HEK293 (cell line): ENCODE results near the gene RNF224.

ENCODE experiments used
- BCL11A ChIP-seq: fragments of 450-650 bp; formaldehyde crosslinking; IDR thresholded peaks from 2 replicates; pipeline ENCODE4 v1.5.1; 2016; ENCODE audit warnings: low read depth, missing biosample characterization, missing genetic modification characterization
- GLI2 ChIP-seq: fragments of 450-650 bp; formaldehyde crosslinking; IDR thresholded peaks from 2 replicates; pipeline ENCODE4; 2017; ENCODE audit warnings: missing biosample characterization, missing genetic modification characterization, low read depth, borderline replicate concordance
- GLIS1 ChIP-seq: fragments of 450-650 bp; formaldehyde crosslinking; IDR thresholded peaks from 2 replicates; pipeline ENCODE4 v1.5.1; 2016; ENCODE audit warnings: missing biosample characterization, missing genetic modification characterization
- HOXC10 ChIP-seq: sonication (generic); formaldehyde crosslinking; IDR thresholded peaks from 2 replicates; pipeline ENCODE4 v1.8.1; 2023; ENCODE audit warnings: mild to moderate bottlenecking, missing genetic modification reagents
- KLF7 ChIP-seq: fragments of 450-650 bp; formaldehyde crosslinking; IDR thresholded peaks from 2 replicates; pipeline ENCODE4 v1.5.1; 2016; ENCODE audit warnings: missing biosample characterization, missing genetic modification characterization, borderline replicate concordance
- OVOL3 ChIP-seq: fragments of 450-650 bp; formaldehyde crosslinking; IDR thresholded peaks from 2 replicates; pipeline ENCODE4 v1.5.1; 2016; ENCODE audit warnings: missing biosample characterization, missing genetic modification characterization
- RBAK ChIP-seq: fragments of 450-650 bp; formaldehyde crosslinking; IDR thresholded peaks from 2 replicates; pipeline ENCODE4 v1.5.1; 2016; ENCODE audit warnings: missing biosample characterization, missing genetic modification characterization
- SCRT2 ChIP-seq: fragments of 450-650 bp; formaldehyde crosslinking; IDR thresholded peaks from 2 replicates; pipeline ENCODE4 v1.5.1; 2016; ENCODE audit warnings: missing biosample characterization, missing genetic modification characterization
- TCF7L2 ChIP-seq: IDR thresholded peaks from 2 replicates; pipeline ENCODE4 v1.6.1; 2011; ENCODE audit warnings: low read depth, mild to moderate bottlenecking, inconsistent platforms, low read length, moderate library complexity, borderline replicate concordance
- WT1 ChIP-seq: fragments of 450-650 bp; formaldehyde crosslinking; IDR thresholded peaks from 2 replicates; pipeline ENCODE4 v1.5.1; 2016; ENCODE audit warnings: missing biosample characterization, missing genetic modification characterization
- ZBTB49 ChIP-seq: fragments of 450-650 bp; formaldehyde crosslinking; IDR thresholded peaks from 2 replicates; pipeline ENCODE4 v1.5.1; 2016; ENCODE audit warnings: missing biosample characterization, missing genetic modification characterization, low read depth
- ZFP37 ChIP-seq: fragments of 450-650 bp; formaldehyde crosslinking; IDR thresholded peaks from 2 replicates; pipeline ENCODE4 v1.5.1; 2016; ENCODE audit warnings: missing biosample characterization, missing genetic modification characterization
- ZFP41 ChIP-seq: fragments of 450-650 bp; formaldehyde crosslinking; IDR thresholded peaks from 2 replicates; pipeline ENCODE4 v1.5.1; 2016; ENCODE audit warnings: missing biosample characterization, missing genetic modification characterization, borderline replicate concordance
- ZNF146 ChIP-seq: fragments of 450-650 bp; formaldehyde crosslinking; IDR thresholded peaks from 2 replicates; pipeline ENCODE4 v1.5.1; 2016; ENCODE audit warnings: missing biosample characterization, missing genetic modification characterization
- ZNF16 ChIP-seq: fragments of 450-650 bp; formaldehyde crosslinking; IDR thresholded peaks from 2 replicates; pipeline ENCODE4 v1.5.1; 2016; ENCODE audit warnings: low read depth, missing biosample characterization, missing genetic modification characterization
- ZNF169 ChIP-seq: fragments of 450-650 bp; formaldehyde crosslinking; IDR thresholded peaks from 2 replicates; pipeline ENCODE4 v1.5.1; 2016; ENCODE audit warnings: missing biosample characterization, missing genetic modification characterization
- ZNF174 ChIP-seq: fragments of 450-650 bp; formaldehyde crosslinking; IDR thresholded peaks from 2 replicates; pipeline ENCODE4 v1.5.0; 2017; ENCODE audit warnings: missing biosample characterization, mild to moderate bottlenecking, missing genetic modification characterization
- ZNF280C ChIP-seq: fragments of 450-650 bp; formaldehyde crosslinking; IDR thresholded peaks from 2 replicates; pipeline ENCODE4 v1.5.1; 2016; ENCODE audit warnings: missing biosample characterization, missing genetic modification characterization
- ZNF292 ChIP-seq: fragments of 450-650 bp; formaldehyde crosslinking; IDR thresholded peaks from 2 replicates; pipeline ENCODE4 v1.5.1; 2016; ENCODE audit warnings: low read depth, missing biosample characterization, missing genetic modification characterization, borderline replicate concordance
- ZNF423 ChIP-seq: fragments of 450-650 bp; formaldehyde crosslinking; IDR thresholded peaks from 2 replicates; pipeline ENCODE4 v1.5.1; 2016; ENCODE audit warnings: missing biosample characterization, missing genetic modification characterization
- ZNF426 ChIP-seq: fragments of 450-650 bp; formaldehyde crosslinking; IDR thresholded peaks from 2 replicates; pipeline ENCODE4 v1.5.1; 2017; ENCODE audit warnings: missing biosample characterization, missing genetic modification characterization, mild to moderate bottlenecking, inconsistent platforms, moderate library complexity
- ZNF513 ChIP-seq: fragments of 450-650 bp; IDR thresholded peaks from 2 replicates; pipeline ENCODE4 v1.5.1; 2018; ENCODE audit warnings: missing biosample characterization, missing genetic modification characterization
- ZNF514 ChIP-seq: fragments of 450-650 bp; formaldehyde crosslinking; IDR thresholded peaks from 2 replicates; pipeline ENCODE4 v1.5.1; 2016; ENCODE audit warnings: missing biosample characterization, missing genetic modification characterization
- ZNF544 ChIP-seq: fragments of 450-650 bp; formaldehyde crosslinking; IDR thresholded peaks from 2 replicates; pipeline ENCODE4 v1.5.0; 2017; ENCODE audit warnings: missing biosample characterization, missing genetic modification characterization
- ZNF571 ChIP-seq: fragments of 450-650 bp; formaldehyde crosslinking; IDR thresholded peaks from 2 replicates; pipeline ENCODE4 v1.5.0; 2017; ENCODE audit warnings: missing biosample characterization, missing genetic modification characterization
- ZNF624 ChIP-seq: fragments of 450-650 bp; formaldehyde crosslinking; IDR thresholded peaks from 2 replicates; pipeline ENCODE4 v1.5.1; 2017; ENCODE audit warnings: missing biosample characterization, missing genetic modification characterization
- ZNF658 ChIP-seq: fragments of 450-650 bp; formaldehyde crosslinking; IDR thresholded peaks from 2 replicates; pipeline ENCODE4; 2016; ENCODE audit warnings: missing biosample characterization, missing genetic modification characterization
- ZNF777 ChIP-seq: fragments of 450-650 bp; formaldehyde crosslinking; IDR thresholded peaks from 2 replicates; pipeline ENCODE4 v1.5.1; 2017; ENCODE audit warnings: missing biosample characterization, missing genetic modification characterization, borderline replicate concordance
- TF ChIP-seq, protein P1 (sequence below): fragments of 450-650 bp; formaldehyde crosslinking; IDR thresholded peaks from 2 replicates; pipeline ENCODE4 v1.5.1; 2016; ENCODE audit warnings: missing biosample characterization, missing genetic modification characterization
- TF ChIP-seq, protein P2 (sequence below): fragments of 450-650 bp; formaldehyde crosslinking; IDR thresholded peaks from 2 replicates; pipeline ENCODE4 v1.5.1; 2017; ENCODE audit warnings: missing biosample characterization, mild to moderate bottlenecking, missing genetic modification characterization, moderate library complexity

The RNF224 gene

GRCh38 chr9:137195525-137196220, 31.6 kb upstream of the RNF224 start (continued):
- TF ChIP-seq ZNF426 (tag by site-specific recombination) = no peak
- no peak for TF ChIP-seq ZNF658 (tag by site-specific recombination)
- TF ChIP-seq ZNF292 (tag by site-specific recombination) = no peak
- TF ChIP-seq WT1 (tag by site-specific recombination) = 0 out of 2 replicates have a peak, but pooled peaks have one; percentile 16
- TF ChIP-seq ZNF174 (tag by site-specific recombination) = no peak
- no peak for TF ChIP-seq OVOL3 (tag by site-specific recombination)
- no peak for TF ChIP-seq ZBTB49 (tag by site-specific recombination)
- TF ChIP-seq GLIS1 (tag by site-specific recombination) = peak; percentile 45
- TF ChIP-seq KLF7 (tag by site-specific recombination) = peak; percentile 51; the same call in 1 of the 2 replicates
- TF ChIP-seq ZNF16 = no peak
- TF ChIP-seq SCRT2 (tag by site-specific recombination) = peak; percentile 74
- no peak for TF ChIP-seq ZNF544 (tag by site-specific recombination)
- TF ChIP-seq, protein P1, sequence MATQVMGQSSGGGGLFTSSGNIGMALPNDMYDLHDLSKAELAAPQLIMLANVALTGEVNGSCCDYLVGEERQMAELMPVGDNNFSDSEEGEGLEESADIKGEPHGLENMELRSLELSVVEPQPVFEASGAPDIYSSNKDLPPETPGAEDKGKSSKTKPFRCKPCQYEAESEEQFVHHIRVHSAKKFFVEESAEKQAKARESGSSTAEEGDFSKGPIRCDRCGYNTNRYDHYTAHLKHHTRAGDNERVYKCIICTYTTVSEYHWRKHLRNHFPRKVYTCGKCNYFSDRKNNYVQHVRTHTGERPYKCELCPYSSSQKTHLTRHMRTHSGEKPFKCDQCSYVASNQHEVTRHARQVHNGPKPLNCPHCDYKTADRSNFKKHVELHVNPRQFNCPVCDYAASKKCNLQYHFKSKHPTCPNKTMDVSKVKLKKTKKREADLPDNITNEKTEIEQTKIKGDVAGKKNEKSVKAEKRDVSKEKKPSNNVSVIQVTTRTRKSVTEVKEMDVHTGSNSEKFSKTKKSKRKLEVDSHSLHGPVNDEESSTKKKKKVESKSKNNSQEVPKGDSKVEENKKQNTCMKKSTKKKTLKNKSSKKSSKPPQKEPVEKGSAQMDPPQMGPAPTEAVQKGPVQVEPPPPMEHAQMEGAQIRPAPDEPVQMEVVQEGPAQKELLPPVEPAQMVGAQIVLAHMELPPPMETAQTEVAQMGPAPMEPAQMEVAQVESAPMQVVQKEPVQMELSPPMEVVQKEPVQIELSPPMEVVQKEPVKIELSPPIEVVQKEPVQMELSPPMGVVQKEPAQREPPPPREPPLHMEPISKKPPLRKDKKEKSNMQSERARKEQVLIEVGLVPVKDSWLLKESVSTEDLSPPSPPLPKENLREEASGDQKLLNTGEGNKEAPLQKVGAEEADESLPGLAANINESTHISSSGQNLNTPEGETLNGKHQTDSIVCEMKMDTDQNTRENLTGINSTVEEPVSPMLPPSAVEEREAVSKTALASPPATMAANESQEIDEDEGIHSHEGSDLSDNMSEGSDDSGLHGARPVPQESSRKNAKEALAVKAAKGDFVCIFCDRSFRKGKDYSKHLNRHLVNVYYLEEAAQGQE (tag by site-specific recombination) = no peak
- no peak for TF ChIP-seq ZNF169
- no peak for TF ChIP-seq ZNF624 (tag by site-specific recombination)
- TF ChIP-seq ZFP37 (tag by site-specific recombination) = no peak
- no peak for TF ChIP-seq ZNF514 (tag by site-specific recombination)
- TF ChIP-seq ZNF280C = no peak
- TF ChIP-seq BCL11A (tag by site-specific recombination) = 0 out of 2 replicates have a peak, but pooled peaks have one; percentile 25
- no peak for TF ChIP-seq ZNF571 (tag by site-specific recombination)
- TF ChIP-seq TCF7L2 = no peak
- TF ChIP-seq, protein P2, sequence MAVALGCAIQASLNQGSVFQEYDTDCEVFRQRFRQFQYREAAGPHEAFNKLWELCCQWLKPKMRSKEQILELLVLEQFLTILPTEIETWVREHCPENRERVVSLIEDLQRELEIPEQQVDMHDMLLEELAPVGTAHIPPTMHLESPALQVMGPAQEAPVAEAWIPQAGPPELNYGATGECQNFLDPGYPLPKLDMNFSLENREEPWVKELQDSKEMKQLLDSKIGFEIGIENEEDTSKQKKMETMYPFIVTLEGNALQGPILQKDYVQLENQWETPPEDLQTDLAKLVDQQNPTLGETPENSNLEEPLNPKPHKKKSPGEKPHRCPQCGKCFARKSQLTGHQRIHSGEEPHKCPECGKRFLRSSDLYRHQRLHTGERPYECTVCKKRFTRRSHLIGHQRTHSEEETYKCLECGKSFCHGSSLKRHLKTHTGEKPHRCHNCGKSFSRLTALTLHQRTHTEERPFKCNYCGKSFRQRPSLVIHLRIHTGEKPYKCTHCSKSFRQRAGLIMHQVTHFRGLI = no peak
- TF ChIP-seq ZNF777 (tag by site-specific recombination) = no peak
- TF ChIP-seq RBAK (tag by site-specific recombination) = no peak
- no peak for TF ChIP-seq ZNF146 (tag by site-specific recombination)
- TF ChIP-seq ZNF423 (tag by site-specific recombination) = peak; percentile 86; the same call in 1 of the 2 replicates
- TF ChIP-seq ZFP41 (tag by site-specific recombination) = no peak
- no peak for TF ChIP-seq ZNF513 (tag by site-specific recombination)
- TF ChIP-seq HOXC10 (CRISPR knock-in tag) = no peak
- TF ChIP-seq GLI2 = no peak
